Small intestine (tissue), 7 donors: ENCODE measurements around the gene CORO2B. TPM values are rescaled to one million over a fixed set of nuclear protein-coding genes. Genes with fewer than 3 reads are reported as not detected.

Experiments used
- DNase-seq, 2 donors: peaks; one replicate each; pipeline versions ENCODE4 v3.0.0 to v3.0.0-alpha.2; 2013
- FAIRE-seq: peaks from 2 replicates; lab custom pipeline; 2012; peaks lifted over from hg19 to GRCh38; lab: Jason Lieb, UNC
- H3K27ac ChIP-seq, 3 donors: one replicate each; pipeline ENCODE4 v1.5.1; 2013; ENCODE audit warnings: low read length in 2 of 3, mild to moderate bottlenecking in 2 of 3, control low read depth in 1 of 3, inconsistent platforms in 1 of 3, low read depth in 1 of 3, moderate library complexity in 1 of 3
- H3K27me3 ChIP-seq, 3 donors: one replicate each; pipeline ENCODE4 v1.6.1; 2013; ENCODE audit warnings: low read length in 3 of 3, inconsistent platforms in 1 of 3; ENCODE audit not compliant: control insufficient read depth in 3 of 3, insufficient read depth in 3 of 3
- H3K36me3 ChIP-seq, 3 donors: one replicate each; pipeline ENCODE4 v1.6.1; 2013; ENCODE audit warnings: low read length in 3 of 3, inconsistent platforms in 1 of 3, low read depth in 1 of 3, mild to moderate bottlenecking in 1 of 3, moderate library complexity in 1 of 3; ENCODE audit not compliant: control insufficient read depth in 3 of 3, insufficient read depth in 2 of 3
- H3K4me1 ChIP-seq, 3 donors: one replicate each; pipeline ENCODE4 v1.6.1; 2013; ENCODE audit warnings: low read length in 2 of 3, inconsistent platforms in 1 of 3, low read depth in 1 of 3, mild to moderate bottlenecking in 1 of 3, moderate library complexity in 1 of 3; ENCODE audit not compliant: control insufficient read depth in 3 of 3, insufficient read depth in 2 of 3
- H3K4me3 ChIP-seq, 3 donors: one replicate each; pipeline ENCODE4 v1.5.1; 2013; ENCODE audit warnings: low read length in 3 of 3, control low read depth in 1 of 3, inconsistent platforms in 1 of 3, low read depth in 1 of 3, mild to moderate bottlenecking in 1 of 3, moderate library complexity in 1 of 3
- H3K9me3 ChIP-seq, 2 donors: one replicate each; pipeline ENCODE4 v1.6.1; 2013; ENCODE audit warnings: low read depth in 1 of 2, low read length in 1 of 2; ENCODE audit not compliant: control insufficient read depth in 2 of 2, insufficient read depth in 1 of 2
- WGBS, 3 donors: extraction: QIAGEN DNeasy Blood & Tissue Kit; methylation state at CpG; one replicate each; pipeline ENCODE4 v1.1.7; 2013; 5-methylcytosine and 5-hydroxymethylcytosine counted together
- polyA plus RNA-seq, 4 donors: library from polyadenylated mRNA; stranded (reverse) in 3 of 4; unstranded in 1 of 4; fragments of 200-250 nt in 3 of 4; fragments of 120-200 nt in 1 of 4; gene quantifications; one replicate each; pipeline versions ENCODE4 v1.2.1 to v1.2.3, GENCODE V29; 2013
- donor health status: healthy with polysubstance abuse.
- donor health status: control.
- donor health status: control.
- donor health status: Bipolar disorder and iron deficiency.
- donor health status: healthy.

Gene CORO2B
- polyA plus RNA-seq, 4 donors = 1.3 to 3.0 (median 1.7) TPM

GRCh38 chr15:68691705-68692104 lies 112.9 kb downstream of the CORO2B start:
- 12 to 56% (median 26%) methylated on average over 6 of the region's 6 CpGs for WGBS, 3 donors
- no peak overlapping the region for H3K27ac ChIP-seq
- DNase-seq (peak in 1 of 2 donors; percentile 41), FAIRE-seq (no peak)
- no peak overlapping the region for H3K4me3 ChIP-seq
- H3K4me1 ChIP-seq = peaks cover 0 to 4% (median 0%) of the 10 kb centered on the region in 3 donors
- peaks cover 0 to 8% (median 0%) of the 10 kb centered on the region in 3 donors for H3K27me3 ChIP-seq
- H3K9me3 ChIP-seq = no peaks in the 10 kb centered on the region
- H3K36me3 ChIP-seq = no peaks in the 10 kb centered on the region

GRCh38 chr15:68693071-68693470 lies 114.3 kb downstream of the CORO2B start:
- Histone ChIP-seq H3K27me3 (peaks cover 0 to 8% (median 0%) of the 10 kb centered on the region in 3 donors), H3K9me3 (no peaks in the 10 kb centered on the region), H3K4me3 (no peak overlapping the region), H3K4me1 (peaks cover 0 to 4% (median 0%) of the 10 kb centered on the region in 3 donors), H3K36me3 (no peaks in the 10 kb centered on the region), H3K27ac (no peak overlapping the region)
- WGBS, 3 donors = 27 to 37% (median 29%) methylated on average over 3 of the region's 3 CpGs
- FAIRE-seq = no peak
- DNase-seq = no peak

GRCh38 chr15:68694111-68694510 lies 115.3 kb downstream of the CORO2B start:
- Histone ChIP-seq H3K4me1 (peaks cover 0 to 4% (median 0%) of the 10 kb centered on the region in 3 donors), H3K9me3 (no peaks in the 10 kb centered on the region), H3K27ac (no peak overlapping the region), H3K27me3 (peaks cover 0 to 7% (median 0%) of the 10 kb centered on the region in 3 donors), H3K4me3 (no peak overlapping the region), H3K36me3 (no peaks in the 10 kb centered on the region)
- DNase-seq (no peak), FAIRE-seq (no peak)
- WGBS, 3 donors = 87 to 94% (median 93%) methylated on average over 4 of the region's 4 CpGs

- H3K4me1 ChIP-seq = peaks cover 0 to 4% (median 1%) of the 10 kb centered on the region in 3 donors
- no peak overlapping the region for H3K4me3 ChIP-seq
- FAIRE-seq (no peak), DNase-seq (no peak)
- no peaks in the 10 kb centered on the region for H3K36me3 ChIP-seq
- peaks cover 0 to 13% (median 0%) of the 10 kb centered on the region in 3 donors for H3K27me3 ChIP-seq
- H3K9me3 ChIP-seq = no peaks in the 10 kb centered on the region
- 71 to 79% (median 76%) methylated on average over 9 of the region's 9 CpGs for WGBS, 3 donors
- H3K27ac ChIP-seq = no peak overlapping the region
Observed at GRCh38 chr15:68695061-68695595, 116.3 kb downstream of the CORO2B start.

- Histone ChIP-seq H3K27ac (no peak overlapping the region), H3K4me1 (peaks cover 0 to 4% (median 4%) of the 10 kb centered on the region in 3 donors), H3K4me3 (no peak overlapping the region), H3K9me3 (no peaks in the 10 kb centered on the region), H3K36me3 (no peaks in the 10 kb centered on the region), H3K27me3 (peaks cover 0 to 19% (median 0%) of the 10 kb centered on the region in 3 donors)
- FAIRE-seq (no peak), DNase-seq (no peak)
- 77 to 91% (median 82%) methylated on average over 8 of the region's 8 CpGs for WGBS, 3 donors
Observed at GRCh38 chr15:68696414-68697363, 117.9 kb downstream of the CORO2B start.

- FAIRE-seq = no peak
- no peak overlapping the region for H3K4me3 ChIP-seq
Observed at GRCh38 chr15:68697711-68698690, 119.2 kb downstream of the CORO2B start.

GRCh38 chr15:68698708-68699107 lies 119.9 kb downstream of the CORO2B start:
- H3K27ac ChIP-seq = no peak overlapping the region
- H3K27me3 ChIP-seq = peaks cover 0 to 15% (median 0%) of the 10 kb centered on the region in 3 donors
- peaks cover 0 to 4% (median 0%) of the 10 kb centered on the region in 3 donors for H3K4me1 ChIP-seq
- no peaks in the 10 kb centered on the region for H3K36me3 ChIP-seq
- H3K4me3 ChIP-seq = no peak overlapping the region
- WGBS, 3 donors = 53 to 69% (median 62%) methylated on average over 5 of the region's 5 CpGs
- no peak for DNase-seq
- no peak for FAIRE-seq
- no peaks in the 10 kb centered on the region for H3K9me3 ChIP-seq

More at GRCh38 chr15:68697711-68698690, 119.2 kb downstream of the CORO2B start:
- DNase-seq = no peak
- H3K9me3 ChIP-seq = no peaks in the 10 kb centered on the region
- H3K27me3 ChIP-seq = peaks cover 0 to 19% (median 0%) of the 10 kb centered on the region in 3 donors
- no peaks in the 10 kb centered on the region for H3K36me3 ChIP-seq
- WGBS, 3 donors = 76 to 87% (median 78%) methylated on average over 8 to 9 of the region's 9 CpGs
- no peak overlapping the region for H3K27ac ChIP-seq
- H3K4me1 ChIP-seq = peaks cover 0 to 4% (median 3%) of the 10 kb centered on the region in 3 donors
